ENCODE measurements around the gene IL4I1. TPM values are rescaled to one million over a fixed set of nuclear protein-coding genes. Genes with fewer than 3 reads are reported as not detected.

The IL4I1 gene
- total RNA-seq, 4 donors from 2014 or later = 0.15 to 1.1 TPM; not detected in 2

DNA sequence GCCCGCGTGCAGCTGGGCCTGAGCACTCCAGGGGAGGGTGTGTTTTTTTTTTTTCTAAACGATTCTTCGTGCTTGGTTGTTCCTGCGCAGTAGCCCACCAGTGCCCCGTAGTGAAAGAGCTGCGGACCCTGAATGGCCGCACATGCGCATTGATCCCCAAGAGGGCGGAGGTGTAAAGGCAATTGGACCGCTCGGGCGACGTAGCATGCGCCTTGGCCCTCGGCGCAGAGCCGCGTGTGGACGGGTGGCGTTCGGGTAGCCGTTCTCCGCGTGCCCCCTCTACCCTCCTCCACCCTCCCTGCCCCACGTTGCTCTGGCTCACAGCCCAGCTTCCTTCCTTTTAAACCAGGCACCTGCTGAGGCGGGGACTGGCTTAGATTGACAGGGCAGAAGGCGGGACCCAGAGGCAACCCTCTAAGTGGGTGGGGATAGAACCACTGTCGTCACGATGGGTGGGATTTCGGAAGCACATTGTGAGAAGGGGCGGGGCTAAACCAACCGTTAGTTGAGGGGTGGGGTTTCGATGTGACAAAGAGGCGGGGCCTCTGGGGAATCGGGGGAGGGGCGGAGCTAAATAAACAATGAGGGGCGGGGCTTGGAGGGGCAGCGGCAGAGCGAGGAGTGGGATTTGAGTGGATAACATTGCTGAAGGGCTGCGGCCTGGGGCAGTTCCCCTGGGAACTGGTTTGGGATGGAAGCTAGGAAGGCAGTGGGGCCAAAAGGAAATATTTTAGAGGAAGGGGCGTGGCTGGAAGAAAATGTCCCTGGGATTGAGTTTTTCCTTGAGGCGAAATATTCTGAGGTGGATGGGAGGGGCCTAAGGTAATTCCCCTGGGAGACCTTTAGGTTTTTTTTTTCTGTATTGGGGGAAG, 33.2 kb upstream of the IL4I1 start:
- no peaks in the 10 kb centered on the region for H3K27me3 ChIP-seq
- H3K4me1 ChIP-seq = peaks cover 24 to 29% of the 10 kb centered on the region in 2 donors
- DNase-seq (peak; percentile 91 to 95), ATAC-seq (peak; percentile 91 to 95)
- peak overlapping the region; percentile 95 to 98 (median 96) for H3K27ac ChIP-seq
- H3K9me3 ChIP-seq = no peaks in the 10 kb centered on the region
- peak; percentile 67 to 86 for TF ChIP-seq POLR2A (IDR thresholded peaks at IDR 0.05)
- TF ChIP-seq, protein P1, sequence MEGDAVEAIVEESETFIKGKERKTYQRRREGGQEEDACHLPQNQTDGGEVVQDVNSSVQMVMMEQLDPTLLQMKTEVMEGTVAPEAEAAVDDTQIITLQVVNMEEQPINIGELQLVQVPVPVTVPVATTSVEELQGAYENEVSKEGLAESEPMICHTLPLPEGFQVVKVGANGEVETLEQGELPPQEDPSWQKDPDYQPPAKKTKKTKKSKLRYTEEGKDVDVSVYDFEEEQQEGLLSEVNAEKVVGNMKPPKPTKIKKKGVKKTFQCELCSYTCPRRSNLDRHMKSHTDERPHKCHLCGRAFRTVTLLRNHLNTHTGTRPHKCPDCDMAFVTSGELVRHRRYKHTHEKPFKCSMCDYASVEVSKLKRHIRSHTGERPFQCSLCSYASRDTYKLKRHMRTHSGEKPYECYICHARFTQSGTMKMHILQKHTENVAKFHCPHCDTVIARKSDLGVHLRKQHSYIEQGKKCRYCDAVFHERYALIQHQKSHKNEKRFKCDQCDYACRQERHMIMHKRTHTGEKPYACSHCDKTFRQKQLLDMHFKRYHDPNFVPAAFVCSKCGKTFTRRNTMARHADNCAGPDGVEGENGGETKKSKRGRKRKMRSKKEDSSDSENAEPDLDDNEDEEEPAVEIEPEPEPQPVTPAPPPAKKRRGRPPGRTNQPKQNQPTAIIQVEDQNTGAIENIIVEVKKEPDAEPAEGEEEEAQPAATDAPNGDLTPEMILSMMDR (IDR thresholded peaks at IDR 0.05 in 4 of 5, conservative IDR thresholded peaks at IDR 0.05 in 1 of 5) = peak in 1 of 5 experiments; percentile 29
- H3K36me3 ChIP-seq = peaks cover 0 to 5% of the 10 kb centered on the region in 2 donors
- in situ Hi-C loops (cut with MboI; ENCODE audit: low sequenced_read_pairs in 4 of 4) (loop anchor here in 3 of 4 donors (25.0 kb wide), 1 partner anchor 207 kb away; no protein-coding TSS in a partner anchor), intact Hi-C loops (cut with DNase I; ENCODE audit: low total_unique reads) (loop anchor here (1.0 to 5.0 kb wide), 2 partner anchors 72 to 95 kb away; partner anchors contain the start of gene VRK3)
- peak overlapping the region; percentile 80 to 97 (median 92) for H3K4me3 ChIP-seq

DNA sequence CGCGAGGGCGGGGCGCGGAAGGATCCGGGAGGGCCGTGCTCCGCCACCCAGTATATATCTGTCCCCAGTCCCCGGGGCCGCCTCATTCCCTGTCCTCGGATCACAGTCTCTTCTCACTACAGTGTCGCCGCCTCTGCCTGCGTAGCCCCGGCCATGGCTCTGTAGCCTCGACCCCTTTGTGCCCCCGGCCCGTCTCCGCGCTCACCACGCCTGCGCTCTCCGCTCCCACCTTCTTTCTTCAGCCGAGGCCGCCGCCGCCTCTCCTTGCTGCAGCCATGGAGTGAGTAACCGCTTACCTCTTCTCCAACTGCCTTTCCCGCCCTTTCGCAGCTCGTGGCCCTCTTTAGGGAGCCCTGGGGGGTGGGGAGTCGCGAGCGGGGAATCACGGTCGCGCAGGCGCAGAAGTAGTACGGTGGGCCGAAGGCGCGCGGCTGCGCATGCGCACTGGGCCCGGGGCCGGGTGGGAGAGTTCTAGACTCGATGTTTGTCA, 32.5 kb upstream of the IL4I1 start, which contains the start of the genes ATF5 and NUP62:
Gene ATF5 (plus strand): TSS at position 85 of the 490 bp plus-strand sequence. CDS start 1,646 bp downstream, outside the sequence.
Gene NUP62 (minus strand): TSS at position 384 of the 490 bp plus-strand sequence. CDS start 19,697 bp downstream, outside the sequence.
- H3K36me3 ChIP-seq = peaks cover 0 to 12% of the 10 kb centered on the region in 2 donors
- peak within 1 kb of the TSS; percentile 95 to 98 (median 96) for H3K27ac ChIP-seq
- no peaks in the 10 kb centered on the region for H3K9me3 ChIP-seq
- H3K27me3 ChIP-seq = no peaks in the 10 kb centered on the region
- TF ChIP-seq, protein P1 (IDR thresholded peaks at IDR 0.05 in 4 of 5, conservative IDR thresholded peaks at IDR 0.05 in 1 of 5) = peak in 1 of 5 experiments; percentile 16
- no peak for TF ChIP-seq POLR2A (IDR thresholded peaks at IDR 0.05)
- intact Hi-C loops (cut with DNase I; ENCODE audit: low total_unique reads) = loop anchor here (1.0 kb wide), 1 partner anchor 96 kb away; the partner anchor contains the start of gene VRK3
- in situ Hi-C loops (cut with MboI; ENCODE audit: low sequenced_read_pairs in 4 of 4) = loop anchor here in 3 of 4 donors (25.0 kb wide), 1 partner anchor 208 kb away; no protein-coding TSS in a partner anchor
- peak within 1 kb of the TSS; percentile 80 to 97 (median 92) for H3K4me3 ChIP-seq
- H3K4me1 ChIP-seq = peaks cover 24 to 36% of the 10 kb centered on the region in 2 donors
- ATAC-seq (peak; percentile 71 to 76), DNase-seq (peak; percentile 66 to 82)

DNA sequence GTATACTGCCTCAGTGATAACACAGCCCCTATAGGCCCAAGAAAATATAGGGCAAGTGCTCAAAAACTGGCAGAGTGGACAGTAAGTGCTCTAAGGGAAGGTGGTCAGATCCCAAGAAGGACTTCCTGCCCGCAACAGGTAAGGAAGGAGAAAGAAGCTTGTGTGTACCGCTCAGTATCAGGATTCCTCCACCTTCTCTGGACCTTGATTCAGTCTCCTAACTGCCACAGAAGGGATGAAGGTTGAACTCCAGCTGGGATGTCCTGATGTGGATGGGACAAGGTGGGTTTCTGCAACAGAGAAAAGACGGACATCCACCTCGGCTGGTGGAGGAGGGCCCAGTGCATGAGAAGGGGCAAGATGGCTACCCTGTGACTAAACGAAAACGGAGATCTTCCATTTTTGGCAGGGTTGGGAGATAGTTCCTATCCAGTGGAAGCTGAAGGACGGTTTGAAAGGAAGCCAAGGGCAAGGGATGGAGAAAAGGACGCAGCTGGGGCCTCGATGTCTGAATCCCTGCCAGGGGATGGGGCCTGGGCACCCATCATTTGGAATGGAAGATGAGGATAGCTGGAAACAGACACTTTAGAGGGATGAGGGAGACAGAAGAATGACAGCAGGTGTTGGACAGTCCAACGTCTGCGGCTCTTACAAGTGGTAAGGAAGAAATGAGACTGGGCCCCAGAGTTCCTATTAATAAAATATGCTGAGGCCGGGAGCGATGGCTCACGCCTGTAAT, 31.0 kb upstream of the IL4I1 start:
- in situ Hi-C loops (cut with MboI; ENCODE audit: low sequenced_read_pairs in 4 of 4) (loop anchor here in 3 of 4 donors (25.0 kb wide), 1 partner anchor 210 kb away; no protein-coding TSS in a partner anchor), intact Hi-C loops (cut with DNase I; ENCODE audit: low total_unique reads) (no loop called here)
- Histone ChIP-seq H3K27ac (peak overlapping the region; percentile 95 to 98 (median 96)), H3K36me3 (peaks cover 0 to 21% of the 10 kb centered on the region in 2 donors), H3K4me1 (peaks cover 24 to 37% of the 10 kb centered on the region in 2 donors), H3K27me3 (no peaks in the 10 kb centered on the region), H3K9me3 (no peaks in the 10 kb centered on the region), H3K4me3 (peak overlapping the region in 3 of 4 donors; percentile 80 to 97 (median 96))
- TF ChIP-seq POLR2A (IDR thresholded peaks at IDR 0.05) = no peak
- TF ChIP-seq, protein P1 (IDR thresholded peaks at IDR 0.05 in 4 of 5, conservative IDR thresholded peaks at IDR 0.05 in 1 of 5) = no peak
- no peak for DNase-seq
- ATAC-seq = no peak

DNA sequence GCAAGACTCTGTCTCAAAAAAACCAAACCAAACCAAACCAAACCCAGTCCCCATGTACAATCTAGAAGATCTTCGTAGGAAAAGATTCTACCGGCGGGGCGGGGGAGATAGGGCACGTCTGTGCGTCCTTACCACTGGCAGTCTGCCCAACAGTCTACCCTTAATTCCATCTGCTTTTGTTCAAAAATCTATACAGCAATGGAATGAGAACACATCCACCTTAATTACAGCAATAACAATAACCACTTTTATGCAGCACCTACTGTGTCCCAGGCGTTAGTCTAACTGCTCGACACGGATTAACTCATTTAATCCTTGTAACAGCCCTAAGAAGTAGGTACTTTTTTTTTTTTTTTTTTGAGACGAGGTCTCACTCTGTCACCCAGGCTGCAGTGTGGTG, 29.8 kb upstream of the IL4I1 start:
- H3K27ac ChIP-seq = no peak overlapping the region
- H3K27me3 ChIP-seq = no peaks in the 10 kb centered on the region
- DNase-seq = no peak
- no peak overlapping the region for H3K4me3 ChIP-seq
- peaks cover 24 to 37% of the 10 kb centered on the region in 2 donors for H3K4me1 ChIP-seq
- TF ChIP-seq, protein P1 (IDR thresholded peaks at IDR 0.05 in 4 of 5, conservative IDR thresholded peaks at IDR 0.05 in 1 of 5) = no peak
- no peak for TF ChIP-seq POLR2A (IDR thresholded peaks at IDR 0.05)
- no peaks in the 10 kb centered on the region for H3K9me3 ChIP-seq
- no peak for ATAC-seq
- in situ Hi-C loops (cut with MboI; ENCODE audit: low sequenced_read_pairs in 4 of 4) (loop anchor here in 3 of 4 donors (25.0 kb wide), 1 partner anchor 211 kb away; no protein-coding TSS in a partner anchor), intact Hi-C loops (cut with DNase I; ENCODE audit: low total_unique reads) (no loop called here)
- peaks cover 0 to 21% of the 10 kb centered on the region in 2 donors for H3K36me3 ChIP-seq
